NT2/D1 (cell line): ENCODE results near the gene NR2E1.

Experiments
- DNase-seq: peaks from one replicate; pipeline ENCODE4 v3.0.0-alpha.2; 2011; ENCODE audit warnings: low read depth, low spot score
- H3K27me3 ChIP-seq: 2 replicates; pipeline ENCODE4 v1.6.0; 2011; ENCODE audit warnings: mild to moderate bottlenecking; ENCODE audit not compliant: insufficient read length, insufficient read depth
- H3K36me3 ChIP-seq: 2 replicates; pipeline ENCODE4 v1.6.1; 2011; ENCODE audit warnings: mild to moderate bottlenecking, low read length, mixed read lengths; ENCODE audit not compliant: insufficient read depth, insufficient read length
- H3K4me1 ChIP-seq: 2 replicates; pipeline ENCODE4 v1.5.1; 2011; ENCODE audit not compliant: insufficient read depth, insufficient read length
- H3K4me3 ChIP-seq: 2 replicates; pipeline ENCODE4 v1.5.1; 2011; ENCODE audit warnings: low read depth; ENCODE audit not compliant: insufficient read length
- H3K9ac ChIP-seq: 2 replicates; pipeline ENCODE4 v1.6.0; 2011; ENCODE audit warnings: low read depth; ENCODE audit not compliant: insufficient read length
- H3K9me3 ChIP-seq: 2 replicates; pipeline ENCODE4 v1.5.1; 2011; ENCODE audit warnings: mild to moderate bottlenecking, low read length; ENCODE audit not compliant: insufficient read depth
- SUZ12 ChIP-seq: IDR thresholded peaks from 2 replicates; pipeline ENCODE4 v1.6.1; 2011; ENCODE audit not compliant: insufficient read length, insufficient read depth; ENCODE audit errors: extremely low read depth
- YY1 ChIP-seq: IDR thresholded peaks from 2 replicates; pipeline ENCODE4 v1.6.1; 2011; ENCODE audit not compliant: insufficient read length, insufficient read depth
- ZNF274 ChIP-seq: IDR thresholded peaks from 2 replicates; pipeline ENCODE4 v1.6.1; 2011; ENCODE audit warnings: mild to moderate bottlenecking, low read depth, low read length

Gene NR2E1

DNA sequence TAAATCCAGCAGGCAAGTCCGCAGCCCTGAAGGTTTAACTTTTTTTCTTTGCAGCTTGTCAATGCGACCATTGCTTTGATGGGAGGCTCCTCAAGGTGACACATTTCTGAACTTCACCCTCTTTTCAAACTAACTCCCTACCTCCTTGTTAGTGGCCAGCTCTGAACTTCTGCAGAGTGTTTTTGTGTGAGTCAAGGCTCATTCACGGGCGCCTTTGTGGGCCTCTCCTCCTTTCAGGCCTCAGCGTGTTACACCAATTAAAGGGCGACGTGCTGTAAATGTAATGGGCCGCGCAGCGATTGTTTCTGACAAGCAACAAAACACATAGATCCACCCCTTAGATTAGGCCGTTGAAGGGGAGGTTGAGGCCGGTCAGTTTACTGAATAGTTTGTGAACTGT, 45.5 kb upstream of the NR2E1 start:
- H3K4me1 ChIP-seq = peaks cover 16% of the 10 kb centered on the region
- H3K9me3 ChIP-seq = no peaks in the 10 kb centered on the region
- TF ChIP-seq YY1 = no peak
- TF ChIP-seq SUZ12 = no peak
- no peak for TF ChIP-seq ZNF274
- H3K4me3 ChIP-seq = no peak overlapping the region
- H3K27me3 ChIP-seq = peaks cover 94% of the 10 kb centered on the region
- no peak for DNase-seq
- H3K36me3 ChIP-seq = no peaks in the 10 kb centered on the region
- no peak overlapping the region for H3K9ac ChIP-seq

DNA sequence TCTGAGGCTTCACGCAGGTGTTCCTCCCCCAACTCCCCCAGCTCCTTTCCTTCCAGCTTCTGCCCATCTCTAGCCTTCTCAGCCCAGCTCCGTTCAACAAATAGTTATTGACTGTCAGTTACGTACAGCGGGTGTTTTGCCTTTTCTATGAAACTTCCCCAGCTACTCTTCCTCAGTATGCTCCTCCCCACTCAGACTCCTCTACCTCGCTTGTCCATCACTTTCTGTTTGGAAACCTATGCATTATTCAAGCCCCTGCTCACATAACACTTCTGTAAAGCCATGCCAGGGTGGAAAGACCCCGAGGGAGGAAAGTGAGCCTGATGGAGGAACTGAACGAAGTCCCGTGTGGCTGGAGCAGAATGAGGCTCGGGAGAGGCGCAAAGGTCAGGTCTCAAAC, 44.2 kb upstream of the NR2E1 start:
- TF ChIP-seq YY1 (no peak), SUZ12 (no peak), ZNF274 (no peak)
- H3K4me3 ChIP-seq = no peak overlapping the region
- H3K4me1 ChIP-seq = peaks cover 16% of the 10 kb centered on the region
- no peak overlapping the region for H3K9ac ChIP-seq
- H3K27me3 ChIP-seq = peaks cover 87% of the 10 kb centered on the region
- no peak for DNase-seq
- H3K36me3 ChIP-seq = no peaks in the 10 kb centered on the region
- no peaks in the 10 kb centered on the region for H3K9me3 ChIP-seq

DNA sequence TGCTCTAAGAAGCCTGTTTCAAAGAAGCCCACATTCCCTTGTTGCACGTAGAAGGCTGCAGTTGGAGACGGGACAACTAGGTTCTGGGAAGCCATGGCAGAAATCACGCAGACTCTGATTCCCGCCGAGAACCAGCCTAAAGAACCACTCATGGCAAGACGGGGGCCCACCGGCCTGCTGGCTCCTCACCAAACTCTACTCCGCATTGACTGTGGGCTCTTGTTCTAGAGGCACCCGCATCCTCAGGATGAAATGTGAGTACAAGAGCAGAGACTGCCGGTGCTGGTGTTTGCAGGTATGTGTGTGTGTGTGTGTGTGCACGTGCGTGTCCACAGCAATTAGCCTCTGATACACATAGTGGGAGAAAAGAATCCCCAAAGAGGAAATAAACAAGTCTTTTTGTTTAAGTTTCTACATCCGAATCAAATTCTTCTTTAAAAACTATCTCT, 42.3 kb upstream of the NR2E1 start:
- no peaks in the 10 kb centered on the region for H3K9me3 ChIP-seq
- H3K9ac ChIP-seq = no peak overlapping the region
- H3K4me1 ChIP-seq = peaks cover 12% of the 10 kb centered on the region
- H3K27me3 ChIP-seq = peaks cover 69% of the 10 kb centered on the region
- no peak overlapping the region for H3K4me3 ChIP-seq
- DNase-seq = no peak
- no peaks in the 10 kb centered on the region for H3K36me3 ChIP-seq
- TF ChIP-seq YY1 (no peak), ZNF274 (no peak), SUZ12 (no peak)

DNA sequence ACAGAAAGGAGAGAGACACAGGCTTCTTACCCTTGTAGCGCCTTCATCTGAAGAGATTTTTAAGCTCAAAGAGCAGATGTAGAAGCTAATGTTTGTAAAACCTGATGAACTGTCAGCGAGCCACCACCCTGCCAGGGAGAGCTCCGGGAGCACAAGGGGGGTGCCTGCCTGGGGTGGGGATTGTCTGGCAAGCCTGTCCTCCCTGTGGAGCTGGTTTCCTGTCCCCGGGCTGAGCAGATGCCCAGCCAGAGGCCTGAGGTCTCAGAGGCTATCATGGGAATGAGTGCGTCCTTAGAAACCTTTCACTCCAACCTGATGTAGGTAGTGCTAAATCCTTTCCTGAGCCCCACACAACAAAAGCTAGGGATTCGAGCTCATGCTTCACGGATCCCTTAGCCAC, 41.9 kb upstream of the NR2E1 start:
- no peak for TF ChIP-seq ZNF274
- TF ChIP-seq SUZ12 = no peak
- no peak for TF ChIP-seq YY1

DNA sequence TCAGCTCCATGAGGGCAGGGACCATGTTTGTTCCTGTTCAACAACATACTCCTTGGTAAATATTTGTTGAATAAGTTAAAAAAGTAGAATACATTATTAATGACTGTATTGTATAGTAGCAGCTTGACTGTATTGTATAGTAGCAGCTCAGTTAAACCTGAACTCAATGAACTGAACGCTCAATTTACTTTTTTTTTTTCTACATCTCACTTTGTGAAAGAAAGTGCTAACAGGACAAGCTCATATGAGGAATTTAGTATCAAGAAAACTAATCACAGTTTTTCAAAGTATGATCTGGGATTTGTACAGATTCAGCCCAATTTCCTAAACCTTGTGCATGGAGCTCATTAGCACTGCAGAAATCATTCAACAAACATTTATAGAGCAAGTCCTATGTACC, 38.8 kb upstream of the NR2E1 start:
- no peak for DNase-seq
- H3K27me3 ChIP-seq = peaks cover 64% of the 10 kb centered on the region

More for the DNA sequence above, 41.9 kb upstream of the NR2E1 start:
- no peak for DNase-seq
- Histone ChIP-seq H3K27me3 (peaks cover 65% of the 10 kb centered on the region), H3K9ac (no peak overlapping the region), H3K36me3 (no peaks in the 10 kb centered on the region), H3K4me3 (no peak overlapping the region), H3K4me1 (peaks cover 10% of the 10 kb centered on the region), H3K9me3 (no peaks in the 10 kb centered on the region)

DNA sequence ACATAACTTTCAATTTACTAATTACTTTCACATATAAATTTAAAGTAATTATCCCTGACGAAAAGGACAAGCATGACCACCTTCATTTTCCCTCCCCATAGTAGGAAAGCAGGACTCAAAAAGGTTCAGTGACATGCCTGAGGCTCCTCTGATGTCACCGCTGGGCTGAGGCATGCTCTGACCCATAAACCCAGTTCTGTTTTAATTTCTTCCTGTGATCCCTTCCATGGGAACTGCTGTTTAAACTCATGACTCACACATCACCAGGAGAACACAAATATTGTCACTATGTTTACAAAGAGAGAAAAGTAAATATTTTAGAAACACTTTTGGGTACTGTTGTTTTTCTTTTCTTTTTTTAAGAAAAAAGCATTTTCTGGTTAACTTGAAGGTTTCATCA, 38.0 kb upstream of the NR2E1 start:
- Histone ChIP-seq H3K4me1 (peaks cover 9% of the 10 kb centered on the region), H3K36me3 (no peaks in the 10 kb centered on the region), H3K9me3 (no peaks in the 10 kb centered on the region), H3K4me3 (no peak overlapping the region), H3K27me3 (peaks cover 66% of the 10 kb centered on the region), H3K9ac (no peak overlapping the region)
- DNase-seq = no peak
- TF ChIP-seq YY1 (no peak), ZNF274 (no peak), SUZ12 (no peak)

More for the DNA sequence above, 38.8 kb upstream of the NR2E1 start:
- Histone ChIP-seq H3K9me3 (no peaks in the 10 kb centered on the region), H3K36me3 (no peaks in the 10 kb centered on the region), H3K4me1 (peaks cover 6% of the 10 kb centered on the region), H3K4me3 (no peak overlapping the region), H3K9ac (no peak overlapping the region)
- no peak for TF ChIP-seq YY1
- no peak for TF ChIP-seq ZNF274
- TF ChIP-seq SUZ12 = no peak

DNA sequence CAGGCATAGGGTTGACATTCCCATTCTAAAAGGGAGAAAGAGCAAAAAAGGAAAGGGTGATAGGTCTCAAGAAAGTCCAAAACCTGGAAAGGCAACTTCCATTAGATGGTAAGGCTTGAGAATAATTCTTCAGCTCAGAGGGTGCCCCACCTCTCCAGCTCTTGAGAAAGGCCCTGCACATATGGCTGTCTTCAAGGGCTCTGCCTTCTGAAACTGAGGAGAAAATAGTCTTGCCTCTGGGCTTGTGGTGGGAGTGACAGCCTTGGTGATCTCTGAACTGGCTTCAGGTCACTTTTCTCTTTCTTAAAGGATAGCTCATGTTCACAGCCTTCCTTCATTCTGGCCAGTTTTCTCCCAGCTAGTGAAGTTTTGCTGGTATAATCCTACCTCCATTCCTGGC, 35.6 kb upstream of the NR2E1 start:
- H3K4me3 ChIP-seq = no peak overlapping the region
- H3K9ac ChIP-seq = no peak overlapping the region
- DNase-seq = no peak
- H3K4me1 ChIP-seq = peaks cover 3% of the 10 kb centered on the region
- no peak for TF ChIP-seq ZNF274
- no peak for TF ChIP-seq YY1
- TF ChIP-seq SUZ12 = no peak
- H3K9me3 ChIP-seq = no peaks in the 10 kb centered on the region
- no peaks in the 10 kb centered on the region for H3K36me3 ChIP-seq
- H3K27me3 ChIP-seq = peaks cover 55% of the 10 kb centered on the region

DNA sequence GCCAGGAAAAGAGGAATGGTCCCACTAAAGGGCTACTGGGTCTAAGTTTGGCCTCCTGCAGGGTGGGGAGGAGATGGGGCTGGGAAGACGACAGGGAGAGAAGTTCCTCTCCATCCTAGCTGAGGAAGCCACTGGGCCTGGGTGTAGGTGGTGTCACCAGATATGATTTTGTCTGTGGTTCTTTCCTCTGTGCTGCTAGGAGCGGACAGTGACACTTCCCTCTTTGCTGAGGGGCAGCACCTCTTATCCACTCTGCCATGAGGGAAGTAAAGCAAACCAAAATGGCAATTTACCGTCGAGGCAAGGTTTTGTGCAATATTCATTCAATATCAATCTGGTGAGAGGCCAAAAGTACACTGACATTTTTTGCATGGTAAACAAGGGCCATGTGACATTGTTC, 33.0 kb upstream of the NR2E1 start:
- DNase-seq = no peak
- Histone ChIP-seq H3K4me3 (no peak overlapping the region), H3K27me3 (peaks cover 53% of the 10 kb centered on the region), H3K9ac (no peak overlapping the region), H3K36me3 (no peaks in the 10 kb centered on the region), H3K4me1 (peaks cover 3% of the 10 kb centered on the region), H3K9me3 (no peaks in the 10 kb centered on the region)
- TF ChIP-seq SUZ12 (no peak), ZNF274 (no peak), YY1 (no peak)
